Activated CD4-positive, CD25-positive, alpha-beta regulatory T cell treated with anti-CD3 and anti-CD28 coated beads, Interleukin-2, amount 50 U/mL, for 72 hours (primary cell): ENCODE data around the gene ACP7.
"Not testable (repeated sequence)": the region's sequence is repeated elsewhere in the genome, so short reads cannot be mapped to it uniquely, and the experiment has no call there.

Experiments
- DNase-seq: peaks from one replicate; pipeline ENCODE4 v3.0.0; 2021

Gene ACP7

GRCh38 chr19:39133431-39134270, 49.5 kb downstream of the ACP7 start:
- no peak for DNase-seq

DNA sequence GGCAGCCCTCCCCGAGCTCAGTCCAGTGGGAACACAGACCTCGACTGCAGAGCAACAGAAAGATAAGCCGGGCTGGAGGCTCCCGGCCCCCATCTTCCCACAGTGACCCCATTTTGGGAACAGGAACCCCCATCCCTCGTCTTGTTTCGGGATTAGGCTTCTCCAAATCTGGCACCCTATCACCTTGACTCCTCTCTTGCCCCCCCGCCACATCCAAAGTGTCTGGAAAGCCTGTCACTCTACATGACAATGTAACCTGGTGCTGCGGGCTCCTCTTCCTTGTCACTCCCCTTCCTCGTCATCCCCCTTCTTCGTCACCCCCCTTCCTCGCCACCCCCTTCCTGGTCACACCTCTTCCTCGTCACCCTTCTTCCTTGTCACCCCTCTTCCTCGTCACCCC, 51.5 kb downstream of the ACP7 start:
- DNase-seq: no peak

GRCh38 chr19:39136225-39136940, 52.2 kb downstream of the ACP7 start:
- DNase-seq: no peak

GRCh38 chr19:39137131-39137530, 53.0 kb downstream of the ACP7 start:
- DNase-seq: no peak

GRCh38 chr19:39138221-39139211, 54.3 kb downstream of the ACP7 start:
- no peak for DNase-seq

DNA sequence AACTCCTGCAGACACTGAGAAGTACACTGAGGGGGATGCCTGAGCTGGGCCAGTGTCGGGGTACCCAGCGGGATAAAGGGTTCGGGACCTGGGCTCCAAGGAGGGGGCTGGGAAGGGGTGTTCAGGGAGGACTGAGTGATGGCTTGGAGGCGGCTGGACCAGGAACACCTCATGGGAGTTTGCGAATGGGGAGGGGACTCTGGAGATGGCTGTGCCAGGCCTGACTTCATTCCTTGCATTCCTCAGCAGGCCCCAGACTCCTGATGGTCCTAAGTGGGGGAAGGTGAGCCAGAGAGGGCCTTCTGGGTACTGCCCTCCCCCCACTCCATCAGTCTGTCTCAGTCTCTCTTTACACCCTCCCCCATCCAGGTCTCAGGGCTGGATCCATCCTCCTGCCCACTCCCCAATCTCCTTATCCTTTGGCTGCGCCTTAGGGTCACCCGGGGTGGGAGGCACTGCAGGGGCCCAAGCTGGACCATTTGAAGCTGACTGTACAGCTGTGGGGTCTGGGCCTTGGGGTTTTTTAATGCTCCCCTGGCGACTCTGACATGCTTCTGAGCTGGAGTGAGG, 55.2 kb downstream of the ACP7 start:
- DNase-seq: no peak

DNA sequence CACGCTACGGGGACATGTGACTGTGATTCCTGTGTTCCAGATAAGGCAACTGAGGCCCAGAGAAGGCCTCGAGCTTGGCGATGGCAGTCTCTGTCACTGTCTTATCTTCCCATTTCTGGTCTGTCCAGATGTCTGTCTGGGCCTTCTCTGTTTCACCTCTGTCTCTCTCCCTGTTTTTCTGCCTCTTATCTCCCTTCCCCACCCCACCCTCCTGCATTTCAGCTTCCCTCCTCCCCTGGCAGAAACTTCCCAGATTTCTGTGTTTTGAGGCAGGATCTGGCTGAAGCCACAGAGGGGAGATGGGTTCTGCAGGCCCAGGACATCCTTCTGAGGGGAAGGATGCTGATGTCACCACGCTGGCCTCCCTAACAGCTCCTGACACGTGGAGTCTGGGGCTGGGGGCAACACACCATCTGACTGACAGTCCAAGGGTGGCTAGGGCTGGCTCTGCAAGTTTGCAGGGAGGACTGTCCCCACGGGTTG, 55.8 kb downstream of the ACP7 start:
- no peak for DNase-seq

DNA sequence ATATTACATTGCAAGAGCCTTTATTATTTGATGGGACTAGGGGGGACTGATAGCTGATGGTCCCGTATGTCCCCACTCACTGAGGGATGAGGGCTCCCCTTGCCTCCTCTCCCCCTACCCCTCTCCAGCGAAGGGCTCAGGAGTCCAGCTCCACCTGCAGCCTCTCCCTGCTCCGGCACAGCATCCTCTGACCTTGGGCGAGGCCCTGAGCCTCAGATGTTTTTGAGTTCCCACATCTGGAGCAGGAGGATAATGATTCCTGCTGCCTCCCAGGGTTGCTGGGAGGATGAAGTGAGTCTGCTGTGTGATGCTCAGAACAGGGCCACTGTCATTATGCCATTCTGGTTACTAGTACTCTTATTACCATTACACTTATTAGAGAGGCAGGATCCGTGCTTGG, 56.4 kb downstream of the ACP7 start:
- no peak for DNase-seq

GRCh38 chr19:39141929-39142328, 57.8 kb downstream of the ACP7 start:
- DNase-seq: no peak

GRCh38 chr19:39142630-39143029, 58.5 kb downstream of the ACP7 start:
- DNase-seq: no peak

DNA sequence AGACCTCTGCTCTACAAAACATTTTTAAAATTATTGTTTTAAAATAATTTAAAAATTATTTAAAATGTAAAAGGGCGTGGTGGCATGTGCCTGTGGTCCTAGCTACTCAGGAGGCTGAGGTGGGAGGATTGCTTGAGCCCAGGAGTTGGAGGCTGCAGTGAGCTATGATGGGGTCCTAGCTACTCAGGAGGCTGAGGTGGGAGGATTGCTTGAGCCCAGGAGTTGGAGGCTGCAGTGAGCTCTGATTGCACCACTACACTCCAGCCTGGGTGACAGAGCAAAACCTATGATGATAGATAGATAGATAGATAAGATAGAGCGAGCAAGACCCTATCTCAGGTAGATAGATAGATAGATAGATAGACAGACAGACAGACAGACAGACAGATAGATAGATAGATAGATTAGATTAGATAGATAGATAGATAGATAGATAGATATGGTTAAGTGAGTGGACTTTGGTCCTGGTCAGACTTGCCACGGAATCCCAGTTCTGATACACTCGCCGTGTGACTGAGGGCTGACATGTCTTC, 59.7 kb downstream of the ACP7 start:
- not testable (repeated sequence) for DNase-seq

DNA sequence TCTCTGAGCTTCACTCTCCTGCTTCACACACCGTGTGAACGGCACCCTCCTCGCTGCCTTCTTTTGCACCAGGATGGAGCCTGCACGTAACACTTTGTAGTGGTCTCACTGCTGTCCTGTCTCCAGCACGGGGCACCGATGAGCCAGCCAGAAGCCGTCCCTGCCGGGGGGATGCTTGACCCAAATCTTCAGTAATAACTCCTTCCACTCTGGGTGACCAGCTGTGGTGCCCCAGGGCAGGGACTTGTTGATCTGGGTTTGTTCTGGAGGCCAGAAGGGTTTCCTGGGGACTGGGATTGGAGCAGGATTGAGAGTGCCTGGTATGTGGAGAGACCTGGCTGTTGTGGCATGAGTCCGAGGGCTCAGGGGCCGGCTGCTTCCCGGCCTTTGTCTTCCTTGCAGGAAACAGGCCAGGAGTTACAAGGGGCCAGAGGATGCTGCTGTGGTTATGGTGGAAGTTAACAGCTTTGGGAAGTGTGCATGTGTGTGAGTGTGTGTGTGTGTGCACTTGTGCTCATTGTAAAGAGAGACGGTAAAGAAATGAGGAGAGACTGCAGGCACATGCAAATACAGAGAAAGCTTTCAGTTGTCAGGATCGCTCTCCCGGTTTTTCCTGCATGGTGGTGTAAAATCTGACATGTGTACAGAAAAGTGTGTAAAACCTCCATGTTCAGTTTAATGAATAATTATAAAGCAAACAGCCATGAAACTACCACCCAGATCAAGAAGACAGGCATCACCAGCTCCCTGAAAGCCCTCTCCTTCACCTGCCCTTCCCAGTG, 60.3 kb downstream of the ACP7 start:
- no peak for DNase-seq

DNA sequence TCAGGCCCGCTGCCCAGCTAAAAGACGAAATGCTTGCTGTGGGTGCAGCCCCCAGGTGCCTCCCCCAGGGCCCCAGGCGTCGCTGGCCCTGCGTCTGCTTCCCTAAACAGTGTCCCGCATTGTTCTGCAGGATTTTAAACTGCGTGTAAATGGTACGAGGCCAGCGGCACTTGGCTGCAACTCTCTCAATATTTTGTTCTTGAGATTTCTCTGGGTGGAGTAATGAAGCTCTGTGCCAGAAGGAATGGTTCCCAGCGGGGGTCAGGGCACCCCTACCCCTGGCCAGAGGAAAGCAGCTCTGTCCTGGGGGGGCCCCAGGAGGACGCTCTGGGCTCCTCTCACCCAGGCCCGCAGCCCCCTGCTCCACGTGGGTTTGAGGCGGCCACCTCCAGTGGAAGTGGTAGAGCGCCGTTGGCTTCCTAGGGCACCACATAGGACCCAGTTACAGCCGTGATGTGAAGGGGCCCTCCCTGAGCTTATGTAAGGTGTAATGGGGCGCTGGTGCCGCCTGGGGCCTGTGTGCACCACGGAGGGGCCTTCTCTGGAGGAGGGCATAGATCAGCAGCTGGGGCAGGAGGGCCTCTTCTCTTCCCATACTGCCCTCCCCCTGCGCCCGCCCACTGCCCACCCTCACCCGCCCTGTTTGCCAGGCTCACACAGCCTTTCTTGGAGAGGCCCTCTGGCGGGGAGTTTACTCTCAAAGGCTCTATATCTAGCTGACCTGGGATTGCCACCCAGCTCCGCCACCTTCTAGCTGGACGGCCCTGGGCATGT, 61.2 kb downstream of the ACP7 start:
- no peak for DNase-seq

GRCh38 chr19:39146091-39146490, 61.9 kb downstream of the ACP7 start:
- DNase-seq: no peak

DNA sequence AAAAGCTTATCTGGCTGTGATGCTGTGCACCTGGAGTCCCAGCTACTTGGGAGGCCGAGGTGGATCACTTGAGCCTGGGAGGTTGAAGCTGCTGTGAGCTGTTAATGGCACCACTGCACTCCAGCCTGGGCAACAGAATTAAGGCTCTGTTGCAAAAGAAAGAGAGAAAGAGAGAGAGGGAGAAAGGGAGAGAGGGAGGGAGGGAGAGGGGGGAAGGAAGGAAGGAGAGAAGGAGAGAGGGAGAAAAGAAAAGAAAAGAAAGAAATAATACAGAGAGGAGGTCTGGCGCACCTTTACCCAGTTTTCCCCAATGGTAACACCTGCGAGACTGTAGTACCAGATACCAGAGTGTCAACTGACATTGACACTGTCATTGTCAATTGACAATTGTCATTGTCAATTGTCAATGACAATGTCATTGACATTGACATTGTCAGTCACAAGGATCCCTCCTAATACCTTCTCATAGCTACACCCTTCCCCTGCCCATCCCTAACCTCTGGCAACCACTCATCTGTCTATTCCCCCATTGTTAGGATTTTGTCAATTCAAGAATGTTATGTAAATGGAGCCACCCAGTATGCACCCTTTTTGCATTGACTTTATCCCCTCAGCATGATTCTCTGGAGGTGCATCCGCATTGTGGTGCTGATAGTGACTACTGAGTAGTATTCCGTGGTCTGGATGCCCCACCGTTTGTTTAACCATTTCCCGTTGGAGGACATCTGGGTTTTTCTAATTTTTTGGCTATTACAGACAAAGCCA, 62.7 kb downstream of the ACP7 start:
- no peak for DNase-seq

DNA sequence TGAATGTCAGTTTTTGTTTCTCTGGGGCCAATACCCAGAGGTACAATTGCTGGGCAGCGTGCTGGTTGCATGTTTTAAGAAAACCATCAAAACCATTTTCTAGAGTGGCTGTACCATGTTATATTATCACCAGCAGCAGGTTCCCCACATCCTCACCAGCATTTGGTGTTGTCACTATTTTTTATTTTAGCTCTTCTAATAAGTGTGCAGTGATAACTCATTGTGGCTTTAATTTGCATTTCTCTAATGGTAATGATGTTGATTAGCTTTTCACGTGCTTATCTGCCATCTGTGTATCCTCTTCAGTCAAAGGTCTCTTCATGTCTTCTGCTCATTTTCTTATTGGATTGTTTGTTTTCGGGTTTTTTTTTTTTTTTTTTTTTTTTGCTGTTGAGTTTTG, 63.3 kb downstream of the ACP7 start:
- DNase-seq: no peak

- DNase-seq: no peak
These were observed 64.9 kb downstream of the ACP7 start for GRCh38 chr19:39148939-39149529.

DNA sequence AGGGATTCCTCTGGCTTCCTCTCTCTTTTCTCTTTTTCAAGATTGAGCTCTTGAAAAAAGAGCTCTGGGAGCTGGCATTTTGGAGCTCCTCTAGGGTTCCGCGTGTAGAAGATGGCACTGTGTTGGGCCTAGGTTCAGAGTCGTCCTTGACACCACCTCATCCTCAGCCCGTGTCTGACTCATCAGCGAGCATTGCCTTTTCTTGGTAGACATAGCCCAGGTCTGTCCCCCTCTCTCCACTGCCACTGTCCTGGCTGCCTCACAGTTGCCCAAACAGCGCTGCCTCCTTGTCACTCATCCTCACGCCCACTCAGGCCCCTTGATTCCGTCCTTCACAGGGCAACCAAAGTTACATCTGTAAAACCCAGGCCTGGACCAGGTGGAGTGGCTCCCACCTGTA, 66.1 kb downstream of the ACP7 start:
- DNase-seq: no peak

DNA sequence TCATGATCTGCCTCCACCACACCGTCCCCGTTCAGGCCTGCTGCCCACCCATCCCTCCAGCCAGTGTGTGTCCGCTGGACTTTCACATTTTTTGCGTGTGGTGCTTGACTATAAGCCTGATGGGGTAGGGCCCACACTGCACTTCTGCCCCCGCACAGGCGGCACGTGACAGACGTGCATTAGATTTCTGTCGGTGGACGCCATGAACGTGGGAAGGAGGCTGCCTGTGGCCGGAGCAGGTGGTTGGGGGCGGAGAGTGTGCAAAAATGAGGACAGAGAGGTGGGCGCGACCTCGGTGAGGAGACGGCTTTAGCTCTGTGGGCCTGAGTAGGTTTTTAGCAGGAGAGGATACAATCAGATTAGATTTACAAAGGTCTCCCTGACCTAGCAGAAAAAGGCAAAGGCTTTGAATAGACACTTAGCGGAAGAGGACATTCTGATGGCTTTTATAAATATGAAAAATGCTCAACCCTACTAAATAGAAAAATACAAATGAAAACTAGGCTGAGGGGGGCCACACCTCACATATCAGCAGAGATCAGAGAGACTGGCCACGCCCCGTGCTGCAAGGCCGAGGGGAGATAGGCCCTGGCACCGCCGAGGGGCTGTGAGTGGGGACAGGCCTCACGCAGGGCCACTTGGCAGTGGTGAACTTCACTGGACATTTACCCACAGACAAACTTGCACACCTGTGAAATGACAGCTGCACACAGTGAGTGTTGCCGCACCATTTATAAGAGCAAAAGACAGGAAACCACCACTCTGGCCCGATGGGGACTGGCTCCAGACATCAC, 66.8 kb downstream of the ACP7 start:
- DNase-seq: no peak
